Naive thymus-derived CD4-positive, alpha-beta T cell (primary cell): Measurements from ENCODE around the gene KCNAB1. TPM values are rescaled to one million over a fixed set of nuclear protein-coding genes. Genes with fewer than 3 reads are reported as not detected.

ENCODE experiments used
- ATAC-seq: fragments of 150-1000 bp; cut with Tn5 transposase; 2 replicates; pipeline ENCODE4 v1.10.0; 2021; ENCODE audit warnings: mild to moderate bottlenecking, moderate library complexity
- CTCF ChIA-PET: fragments of 350-600 bp; sonication (Branson Sonifier 250); formaldehyde crosslinking; loops from one replicate; lab custom pipeline; 2021; ENCODE audit warnings: antibody characterized with exemption; lab: Charles Lee
- POLR2A ChIA-PET: fragments of 350-600 bp; sonication (Branson Sonifier 250); formaldehyde crosslinking; loops from one replicate; lab custom pipeline; 2021; ENCODE audit warnings: antibody characterized with exemption, inconsistent platforms; lab: Charles Lee
- DNase-seq, 9 donors: peaks; one replicate each; pipeline versions ENCODE4 v3.0.0 to v3.0.0-alpha.2; 2020 to 2022; ENCODE audit warnings: mixed read lengths in 1 of 9
- H3K27ac ChIP-seq: one replicate; pipeline ENCODE4 v1.7.0; 2013; ENCODE audit warnings: mild to moderate bottlenecking, low read depth, low read length, moderate library complexity
- H3K27me3 ChIP-seq, 2 donors: one replicate each; pipeline ENCODE4 v1.7.0; 2013; ENCODE audit warnings: low read length in 2 of 2, mild to moderate bottlenecking in 2 of 2, moderate library complexity in 2 of 2; ENCODE audit not compliant: control insufficient read depth in 2 of 2, insufficient read depth in 2 of 2
- H3K36me3 ChIP-seq, 3 experiments: 1 replicate in 2 of 3; 2 replicates in 1 of 3; pipeline ENCODE4 v1.7.0; 2013; ENCODE audit warnings: low read length in 3 of 3, mild to moderate bottlenecking in 3 of 3, moderate library complexity in 1 of 3; ENCODE audit not compliant: insufficient read depth in 3 of 3, control insufficient read depth in 2 of 3
- H3K4me1 ChIP-seq, 2 donors: one replicate each; pipeline ENCODE4 v1.7.0; 2013; ENCODE audit warnings: low read length in 2 of 2, mild to moderate bottlenecking in 2 of 2, moderate library complexity in 1 of 2; ENCODE audit not compliant: control insufficient read depth in 2 of 2, insufficient read depth in 2 of 2
- H3K4me3 ChIP-seq: 2 replicates; pipeline ENCODE4 v1.7.0; 2013; ENCODE audit warnings: mild to moderate bottlenecking, low read length
- H3K9me3 ChIP-seq, 3 experiments: 1 replicate in 2 of 3; 2 replicates in 1 of 3; pipeline ENCODE4 v1.7.0; 2013; ENCODE audit warnings: low read length in 3 of 3; ENCODE audit not compliant: control insufficient read depth in 2 of 3
- H3K27ac Mint-ChIP-seq, 9 donors: one replicate each; pipeline ENCODE4 v1.8.0; 2020 to 2022; ENCODE audit warnings: mixed read lengths in 9 of 9, mild to moderate bottlenecking in 8 of 9, moderate library complexity in 5 of 9, inconsistent platforms in 2 of 9
- H3K27me3 Mint-ChIP-seq, 5 donors: one replicate each; pipeline ENCODE4 v1.8.0; 2021 to 2022; ENCODE audit warnings: mixed read lengths in 5 of 5, mild to moderate bottlenecking in 1 of 5
- H3K36me3 Mint-ChIP-seq, 5 donors: one replicate each; pipeline ENCODE4 v1.8.0; 2020 to 2022; ENCODE audit warnings: mixed read lengths in 5 of 5, mild to moderate bottlenecking in 3 of 5, inconsistent platforms in 1 of 5
- H3K4me1 Mint-ChIP-seq, 7 donors: one replicate each; pipeline ENCODE4 v1.8.0; 2020 to 2022; ENCODE audit warnings: mixed read lengths in 7 of 7, mild to moderate bottlenecking in 3 of 7, inconsistent platforms in 1 of 7
- H3K4me3 Mint-ChIP-seq, 10 donors: one replicate each; pipeline ENCODE4 v1.8.0; 2020 to 2022; ENCODE audit warnings: mild to moderate bottlenecking in 10 of 10, mixed read lengths in 10 of 10, moderate library complexity in 6 of 10, inconsistent platforms in 2 of 10
- H3K9me3 Mint-ChIP-seq, 11 donors: one replicate each; pipeline ENCODE4 v1.8.0; 2020 to 2022; ENCODE audit warnings: mixed read lengths in 11 of 11, mild to moderate bottlenecking in 4 of 11, inconsistent platforms in 1 of 11, moderate library complexity in 1 of 11
- intact Hi-C, 2 donors: fragments of 100-400 bp; cut with micrococcal nuclease; formaldehyde crosslinking; loops; one replicate each; pipeline ENCODE4 v1.15.1; 2023
- polyA plus RNA-seq, 2 donors: library from polyadenylated mRNA; unstranded; fragments of 300-500 nt; fragmentation: Illumina TruSeq; gene quantifications; one replicate each; pipeline ENCODE4 v1.2.3, GENCODE V29; 2021
- total RNA-seq, 6 experiments: library from RNA in 5 of 6; stranded (reverse) in 5 of 6; gene quantifications; 1 replicate in 5 of 6; 2 replicates in 1 of 6; pipeline ENCODE4 v1.2.3 and lab custom pipeline; 2021 to 2026

The KCNAB1 gene
- total and polyA plus RNA-seq, 7 experiments from 2014 or later: 0.09 to 0.17 TPM; not detected in 5

DNA sequence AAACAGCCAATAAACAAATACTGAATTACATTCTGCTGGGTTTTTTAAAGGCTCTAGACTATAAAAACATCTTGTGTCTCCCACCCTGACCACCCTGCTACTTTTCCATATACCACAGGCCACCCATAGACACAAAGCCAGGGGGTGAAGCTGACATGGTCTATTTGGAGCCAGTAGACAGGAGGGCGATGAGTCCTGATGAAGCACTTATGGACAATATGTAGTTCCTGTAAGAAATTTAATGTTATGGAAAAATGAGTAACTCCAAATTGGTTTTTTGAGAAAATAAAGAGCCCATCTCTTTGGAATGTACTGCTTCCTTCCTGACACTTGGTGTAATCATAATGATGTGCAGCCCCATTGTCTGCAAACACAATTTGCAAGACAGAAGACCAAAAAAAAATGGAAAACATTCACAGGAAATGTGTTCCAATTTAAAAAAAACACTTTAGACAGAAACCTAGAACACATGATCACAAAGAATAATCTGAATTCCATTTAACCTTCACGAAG, 422.7 kb downstream of the KCNAB1 start:
- H3K4me1 Mint-ChIP-seq: peaks cover 8 to 35% (median 15%) of the 10 kb centered on the region in 7 donors
- Histone ChIP-seq H3K9me3 (no peaks in the 10 kb centered on the region), H3K36me3 (peaks cover 8 to 61% (median 11%) of the 10 kb centered on the region in 3 experiments), H3K27ac (no peak overlapping the region), H3K27me3 (no peaks in the 10 kb centered on the region), H3K4me3 (no peak overlapping the region), H3K4me1 (no peaks in the 10 kb centered on the region)
- CTCF ChIA-PET: interaction anchor here (0.6 to 1.8 kb wide), 14 partner anchors 13 to 720 kb away, joined by 3 to 9 read pairs (median 4); no protein-coding TSS in a partner anchor
- H3K27ac Mint-ChIP-seq: peak overlapping the region in 2 of 9 donors; percentile 23 to 48
- H3K4me3 Mint-ChIP-seq: no peak overlapping the region
- ATAC-seq (no peak), DNase-seq (no peak)
- POLR2A ChIA-PET: interaction anchor here (0.7 to 1.3 kb wide), 4 partner anchors 11 to 138 kb away, joined by 4 to 6 read pairs (median 4); partner anchors contain the start of gene SSR3
- no peaks in the 10 kb centered on the region for H3K9me3 Mint-ChIP-seq
- H3K36me3 Mint-ChIP-seq: peaks cover 0 to 34% (median 20%) of the 10 kb centered on the region in 5 donors
- no peaks in the 10 kb centered on the region for H3K27me3 Mint-ChIP-seq
- intact Hi-C loops: no loop called here

GRCh38 chr3:156547637-156548036, 427.3 kb downstream of the KCNAB1 start:
- CTCF ChIA-PET: interaction anchor here (0.7 to 2.4 kb wide), 5 partner anchors 33 to 532 kb away, joined by 3 to 7 read pairs (median 3); no protein-coding TSS in a partner anchor
- Mint-ChIP-seq H3K4me1 (peaks cover 22 to 67% (median 46%) of the 10 kb centered on the region in 7 donors), H3K27ac (peak overlapping the region in 3 of 9 donors; percentile 13 to 61 (median 14)), H3K4me3 (no peak overlapping the region), H3K36me3 (peaks cover 13 to 54% (median 30%) of the 10 kb centered on the region in 5 donors), H3K27me3 (no peaks in the 10 kb centered on the region), H3K9me3 (no peaks in the 10 kb centered on the region)
- intact Hi-C loops: no loop called here
- H3K4me3 ChIP-seq: no peak overlapping the region
- H3K36me3 ChIP-seq: peaks cover 0 to 68% (median 24%) of the 10 kb centered on the region in 3 experiments
- peaks cover under 1 to 5% of the 10 kb centered on the region in 2 donors for H3K4me1 ChIP-seq
- no peaks in the 10 kb centered on the region for H3K27me3 ChIP-seq
- H3K27ac ChIP-seq: no peak overlapping the region
- no peak for ATAC-seq
- no peak for DNase-seq
- no peaks in the 10 kb centered on the region for H3K9me3 ChIP-seq
- POLR2A ChIA-PET: no interaction called here

DNA sequence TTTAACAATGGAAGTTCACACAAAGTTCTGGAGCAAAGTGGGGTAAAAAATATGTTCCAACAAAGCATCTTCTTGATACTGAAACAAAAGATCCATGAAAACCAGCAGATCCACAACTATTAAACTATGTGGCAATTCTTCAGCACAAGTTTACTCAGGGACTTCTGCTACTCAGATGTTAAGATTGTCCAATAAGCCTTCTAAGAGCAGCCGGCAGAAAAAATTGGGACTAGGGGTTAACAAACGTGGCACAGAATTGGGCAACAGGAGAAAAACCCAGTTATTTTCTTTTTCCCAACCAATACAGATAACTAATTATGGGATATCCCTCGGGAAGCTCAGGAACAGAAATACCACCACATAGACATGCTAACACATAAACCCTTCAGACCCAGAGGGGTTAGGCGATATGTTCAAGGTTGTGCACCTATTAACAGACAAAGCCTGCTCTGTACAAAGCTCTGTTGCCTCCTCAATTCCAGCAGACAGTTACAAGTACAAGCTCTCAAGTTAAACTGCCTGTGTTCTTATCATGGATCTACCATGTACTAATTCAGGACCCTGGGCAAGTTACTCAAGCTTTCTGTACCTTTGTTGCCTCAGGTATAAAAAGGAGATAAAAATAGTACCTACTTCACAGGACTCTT, 427.8 kb downstream of the KCNAB1 start:
- Mint-ChIP-seq H3K36me3 (peaks cover 13 to 49% (median 30%) of the 10 kb centered on the region in 5 donors), H3K27ac (no peak overlapping the region), H3K4me1 (peaks cover 27 to 68% (median 50%) of the 10 kb centered on the region in 7 donors), H3K27me3 (no peaks in the 10 kb centered on the region), H3K9me3 (no peaks in the 10 kb centered on the region), H3K4me3 (no peak overlapping the region)
- ChIA-PET CTCF (interaction anchor here (0.7 to 2.4 kb wide), 4 partner anchors 38 to 531 kb away, joined by 3 to 7 read pairs (median 3); no protein-coding TSS in a partner anchor), POLR2A (interaction anchor here (1.0 kb wide), 1 partner anchor 125 kb away, joined by 3 read pairs; no protein-coding TSS in a partner anchor)
- H3K4me3 ChIP-seq: no peak overlapping the region
- H3K36me3 ChIP-seq: peaks cover 0 to 63% (median 24%) of the 10 kb centered on the region in 3 experiments
- intact Hi-C loops: no loop called here
- no peaks in the 10 kb centered on the region for H3K9me3 ChIP-seq
- peaks cover 6 to 9% of the 10 kb centered on the region in 2 donors for H3K4me1 ChIP-seq
- no peak overlapping the region for H3K27ac ChIP-seq
- no peaks in the 10 kb centered on the region for H3K27me3 ChIP-seq
- ATAC-seq: no peak
- DNase-seq: no peak

GRCh38 chr3:156548902-156549301, 428.5 kb downstream of the KCNAB1 start:
- H3K36me3 ChIP-seq: peaks cover 0 to 55% (median 22%) of the 10 kb centered on the region in 3 experiments
- H3K27me3 Mint-ChIP-seq: no peaks in the 10 kb centered on the region
- H3K36me3 Mint-ChIP-seq: peaks cover 13 to 49% (median 30%) of the 10 kb centered on the region in 5 donors
- ChIA-PET CTCF (interaction anchor here (1.4 to 2.4 kb wide), 2 partner anchors 39 to 398 kb away, joined by 3 to 7 read pairs; no protein-coding TSS in a partner anchor), POLR2A (interaction anchor here (1.0 kb wide), 1 partner anchor 125 kb away, joined by 3 read pairs; no protein-coding TSS in a partner anchor)
- intact Hi-C loops: no loop called here
- H3K9me3 Mint-ChIP-seq: no peaks in the 10 kb centered on the region
- no peak overlapping the region for H3K4me3 Mint-ChIP-seq
- H3K27me3 ChIP-seq: no peaks in the 10 kb centered on the region
- peaks cover 33 to 72% (median 57%) of the 10 kb centered on the region in 7 donors for H3K4me1 Mint-ChIP-seq
- peaks cover 12% of the 10 kb centered on the region in 2 donors for H3K4me1 ChIP-seq
- H3K27ac Mint-ChIP-seq: no peak overlapping the region
- H3K9me3 ChIP-seq: no peaks in the 10 kb centered on the region
- ATAC-seq (no peak), DNase-seq (no peak)
- no peak overlapping the region for H3K27ac ChIP-seq
- H3K4me3 ChIP-seq: no peak overlapping the region

GRCh38 chr3:156551261-156551660, 430.9 kb downstream of the KCNAB1 start:
- ChIA-PET CTCF (no interaction called here), POLR2A (no interaction called here)
- intact Hi-C loops: loop anchor here in 1 of 2 donors (10.0 kb wide), 1 partner anchor 696 kb away; the partner anchor contains the start of gene SLC33A1
- Mint-ChIP-seq H3K27me3 (no peaks in the 10 kb centered on the region), H3K36me3 (peaks cover 13 to 43% (median 26%) of the 10 kb centered on the region in 5 donors), H3K4me3 (peak overlapping the region in 3 of 10 donors; percentile 42 to 51 (median 47)), H3K4me1 (peaks cover 37 to 77% (median 64%) of the 10 kb centered on the region in 7 donors), H3K9me3 (peaks cover 0 to 5% (median 0%) of the 10 kb centered on the region in 11 donors), H3K27ac (no peak overlapping the region)
- ATAC-seq (no peak), DNase-seq (no peak)
- peaks cover 16% of the 10 kb centered on the region in 2 donors for H3K4me1 ChIP-seq
- no peaks in the 10 kb centered on the region for H3K27me3 ChIP-seq
- H3K4me3 ChIP-seq: no peak overlapping the region
- no peaks in the 10 kb centered on the region for H3K9me3 ChIP-seq
- no peak overlapping the region for H3K27ac ChIP-seq
- peaks cover 0 to 53% (median 18%) of the 10 kb centered on the region in 3 experiments for H3K36me3 ChIP-seq

DNA sequence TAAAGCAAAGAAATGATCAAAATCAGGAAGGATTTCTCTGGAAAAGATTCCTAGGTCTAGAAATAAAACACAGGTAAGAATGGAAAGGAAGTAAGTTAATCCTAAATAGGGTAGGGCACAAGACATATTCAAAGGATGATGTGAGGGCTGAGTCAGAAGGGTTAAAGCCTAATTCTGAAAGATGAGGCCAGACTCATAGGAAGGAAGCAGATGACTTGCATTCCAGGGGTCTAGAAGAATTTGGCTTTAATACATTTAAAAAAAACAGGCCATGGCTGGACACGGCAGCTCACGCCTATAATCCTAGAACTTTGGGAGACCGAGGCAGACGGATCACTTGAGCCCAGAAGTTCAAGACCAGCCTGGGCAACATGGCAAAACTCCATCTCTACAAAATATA, 431.4 kb downstream of the KCNAB1 start:
- Mint-ChIP-seq H3K4me3 (peak overlapping the region in 5 of 10 donors; percentile 10 to 51 (median 42)), H3K9me3 (peaks cover 0 to 5% (median 0%) of the 10 kb centered on the region in 11 donors), H3K36me3 (peaks cover 13 to 39% (median 22%) of the 10 kb centered on the region in 5 donors), H3K4me1 (peaks cover 33 to 74% (median 61%) of the 10 kb centered on the region in 7 donors), H3K27me3 (no peaks in the 10 kb centered on the region), H3K27ac (peak overlapping the region in 1 of 9 donors; percentile 84)
- intact Hi-C loops: loop anchor here in 1 of 2 donors (10.0 kb wide), 1 partner anchor 697 kb away; the partner anchor contains the start of gene SLC33A1
- CTCF ChIA-PET: no interaction called here
- peaks cover 16% of the 10 kb centered on the region in 2 donors for H3K4me1 ChIP-seq
- no peak overlapping the region for H3K27ac ChIP-seq
- no peaks in the 10 kb centered on the region for H3K9me3 ChIP-seq
- no peak overlapping the region for H3K4me3 ChIP-seq
- POLR2A ChIA-PET: interaction anchor here (0.7 kb wide), 1 partner anchor 69 kb away, joined by 3 read pairs; no protein-coding TSS in a partner anchor
- H3K36me3 ChIP-seq: peaks cover 0 to 48% (median 18%) of the 10 kb centered on the region in 3 experiments
- DNase-seq (no peak), ATAC-seq (no peak)
- H3K27me3 ChIP-seq: no peaks in the 10 kb centered on the region
